ENCODE results near the gene CALB2.

DNA sequence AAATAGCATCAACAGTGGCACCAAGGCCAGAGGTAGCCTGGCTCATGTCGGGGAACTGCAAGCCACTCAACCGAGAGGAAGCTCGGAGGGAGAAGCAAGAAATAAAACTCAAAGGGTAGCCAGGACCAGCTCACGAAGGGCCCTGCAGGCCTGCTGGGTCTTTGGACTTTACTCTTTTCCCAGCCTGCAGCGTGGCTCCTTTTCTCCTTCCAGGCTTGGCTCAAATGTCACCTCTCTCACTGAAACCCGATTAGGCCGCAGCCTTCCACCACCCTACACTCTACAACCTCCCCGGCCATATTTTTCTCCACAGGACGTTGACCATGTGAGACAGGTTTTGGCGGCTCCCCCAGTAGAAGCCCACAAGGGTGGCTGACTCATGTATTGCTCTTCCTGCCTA lies 38.1 kb downstream of the CALB2 start:
- no peak for TF ChIP-seq POLR2A (IDR thresholded peaks at IDR 0.05; ENCODE audit: low read depth, low read length)
- no peak for TF ChIP-seq POLR2AphosphoS5 (IDR thresholded peaks at IDR 0.05; ENCODE audit: low read depth, low read length)

Data from GM12892 (cell line).